ENCODE data around the gene RITA1.

DNA sequence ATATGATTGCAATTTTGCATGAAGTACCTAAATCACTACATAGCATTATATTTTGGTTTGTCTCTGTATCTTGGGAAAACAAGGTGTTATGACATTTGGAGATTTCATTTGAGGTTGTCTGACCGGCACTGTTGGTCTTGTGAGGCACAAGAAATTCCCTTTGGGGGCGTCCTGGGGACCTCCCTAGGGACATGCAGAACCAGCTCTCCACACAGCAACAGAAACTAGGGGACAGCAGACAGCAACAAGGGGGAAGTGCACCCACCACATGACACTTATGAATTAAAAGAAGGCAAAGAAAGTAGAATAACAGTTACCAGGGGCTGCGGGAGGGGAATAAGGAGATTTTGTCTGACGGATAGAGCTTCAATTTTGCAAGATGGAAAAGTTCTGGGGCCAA lies 14.6 kb upstream of the RITA1 start:
- TF ChIP-seq, protein P1, sequence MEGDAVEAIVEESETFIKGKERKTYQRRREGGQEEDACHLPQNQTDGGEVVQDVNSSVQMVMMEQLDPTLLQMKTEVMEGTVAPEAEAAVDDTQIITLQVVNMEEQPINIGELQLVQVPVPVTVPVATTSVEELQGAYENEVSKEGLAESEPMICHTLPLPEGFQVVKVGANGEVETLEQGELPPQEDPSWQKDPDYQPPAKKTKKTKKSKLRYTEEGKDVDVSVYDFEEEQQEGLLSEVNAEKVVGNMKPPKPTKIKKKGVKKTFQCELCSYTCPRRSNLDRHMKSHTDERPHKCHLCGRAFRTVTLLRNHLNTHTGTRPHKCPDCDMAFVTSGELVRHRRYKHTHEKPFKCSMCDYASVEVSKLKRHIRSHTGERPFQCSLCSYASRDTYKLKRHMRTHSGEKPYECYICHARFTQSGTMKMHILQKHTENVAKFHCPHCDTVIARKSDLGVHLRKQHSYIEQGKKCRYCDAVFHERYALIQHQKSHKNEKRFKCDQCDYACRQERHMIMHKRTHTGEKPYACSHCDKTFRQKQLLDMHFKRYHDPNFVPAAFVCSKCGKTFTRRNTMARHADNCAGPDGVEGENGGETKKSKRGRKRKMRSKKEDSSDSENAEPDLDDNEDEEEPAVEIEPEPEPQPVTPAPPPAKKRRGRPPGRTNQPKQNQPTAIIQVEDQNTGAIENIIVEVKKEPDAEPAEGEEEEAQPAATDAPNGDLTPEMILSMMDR (conservative IDR thresholded peaks at IDR 0.05; ENCODE audit: low read depth, low read length) = no peak
- TF ChIP-seq EZH2 (IDR thresholded peaks at IDR 0.05; ENCODE audit: low read length, unreplicated experiment) = no peak

All from PC-3 (cell line).